Activated CD4-positive, CD25-positive, alpha-beta regulatory T cell treated with anti-CD3 and anti-CD28 coated beads, Interleukin-2, amount 50 U/mL, for 72 hours (primary cell): ENCODE data around the gene COL27A1.
A peak's percentile ranks its signal among the peaks of the same experiment; 100 is the strongest.
"Not testable (repeated sequence)": the region's sequence is repeated elsewhere in the genome, so short reads cannot be mapped to it uniquely, and the experiment has no call there.

ENCODE experiments used
- DNase-seq: peaks from one replicate; pipeline ENCODE4 v3.0.0; 2021

COL27A1 gene

DNA sequence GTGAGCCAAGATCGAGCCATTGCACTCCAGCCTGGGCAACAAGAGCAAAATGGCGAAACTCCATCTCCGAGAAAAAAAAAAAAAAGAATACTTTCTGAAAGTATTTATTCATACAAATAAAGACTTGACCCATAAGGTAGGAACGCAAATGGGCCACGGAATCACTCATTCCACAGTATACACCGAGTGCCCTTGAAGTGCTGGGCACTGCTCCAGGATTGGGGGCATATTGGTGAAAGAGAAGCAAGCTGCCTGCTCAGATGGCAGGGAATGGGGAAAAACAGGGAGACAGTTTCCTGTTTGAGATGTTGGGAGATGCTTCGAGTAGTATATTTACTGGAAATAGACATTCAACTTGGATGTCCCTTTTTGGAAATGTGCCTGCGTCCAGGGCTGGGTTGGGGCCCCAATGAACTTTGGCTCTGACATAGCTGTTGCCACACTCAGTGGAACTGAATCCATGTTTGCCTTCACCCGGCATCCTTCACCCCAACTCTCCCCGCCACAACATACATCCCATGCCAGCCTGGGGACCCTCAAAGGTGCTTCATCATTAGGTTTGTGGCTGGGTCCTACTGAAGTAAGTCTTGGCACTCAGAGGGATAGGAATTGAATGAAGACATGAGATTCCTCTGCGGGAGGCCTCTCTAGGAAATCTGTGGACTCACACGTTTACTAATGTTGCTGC, 173.7 kb downstream of the COL27A1 start:
- DNase-seq: not testable (repeated sequence)

DNA sequence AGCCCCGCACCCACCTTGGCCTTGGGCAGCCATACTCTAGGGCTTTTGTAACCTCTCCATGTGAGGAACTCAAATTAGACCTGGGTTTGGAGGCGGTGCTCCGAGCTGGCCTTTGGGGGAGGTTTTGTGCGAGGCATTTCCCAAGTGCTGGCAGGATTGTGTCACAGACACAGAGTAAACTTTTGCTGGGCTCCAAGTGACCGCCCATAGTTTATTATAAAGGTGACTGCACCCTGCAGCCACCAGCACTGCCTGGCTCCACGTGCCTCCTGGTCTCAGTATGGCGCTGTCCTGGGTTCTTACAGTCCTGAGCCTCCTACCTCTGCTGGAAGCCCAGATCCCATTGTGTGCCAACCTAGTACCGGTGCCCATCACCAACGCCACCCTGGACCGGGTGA, 174.3 kb downstream of the COL27A1 start, which contains the start of gene ORM2:
TSS of gene ORM2 (plus strand) at position 245 of the 398 bp plus-strand sequence. CDS start at position 281, 36 bp downstream.
- not testable (repeated sequence) for DNase-seq

DNA sequence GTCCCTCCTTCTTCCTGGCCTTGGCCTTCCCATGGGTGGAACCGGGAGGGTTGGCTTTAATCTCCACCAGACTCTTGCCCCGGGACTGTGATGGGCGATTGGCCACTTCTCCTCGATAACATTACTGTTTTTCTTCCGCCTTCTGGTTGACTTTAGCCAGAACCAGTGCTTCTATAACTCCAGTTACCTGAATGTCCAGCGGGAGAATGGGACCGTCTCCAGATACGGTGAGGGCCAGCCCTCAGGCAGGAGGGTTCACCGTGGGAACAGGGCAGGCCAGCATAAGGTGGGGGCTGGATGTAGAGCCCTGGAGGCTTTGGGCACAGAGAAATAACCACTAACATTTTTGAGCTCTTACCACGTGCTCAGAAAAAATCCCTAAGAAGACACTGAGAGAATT, 175.3 kb downstream of the COL27A1 start:
- no peak for DNase-seq

DNA sequence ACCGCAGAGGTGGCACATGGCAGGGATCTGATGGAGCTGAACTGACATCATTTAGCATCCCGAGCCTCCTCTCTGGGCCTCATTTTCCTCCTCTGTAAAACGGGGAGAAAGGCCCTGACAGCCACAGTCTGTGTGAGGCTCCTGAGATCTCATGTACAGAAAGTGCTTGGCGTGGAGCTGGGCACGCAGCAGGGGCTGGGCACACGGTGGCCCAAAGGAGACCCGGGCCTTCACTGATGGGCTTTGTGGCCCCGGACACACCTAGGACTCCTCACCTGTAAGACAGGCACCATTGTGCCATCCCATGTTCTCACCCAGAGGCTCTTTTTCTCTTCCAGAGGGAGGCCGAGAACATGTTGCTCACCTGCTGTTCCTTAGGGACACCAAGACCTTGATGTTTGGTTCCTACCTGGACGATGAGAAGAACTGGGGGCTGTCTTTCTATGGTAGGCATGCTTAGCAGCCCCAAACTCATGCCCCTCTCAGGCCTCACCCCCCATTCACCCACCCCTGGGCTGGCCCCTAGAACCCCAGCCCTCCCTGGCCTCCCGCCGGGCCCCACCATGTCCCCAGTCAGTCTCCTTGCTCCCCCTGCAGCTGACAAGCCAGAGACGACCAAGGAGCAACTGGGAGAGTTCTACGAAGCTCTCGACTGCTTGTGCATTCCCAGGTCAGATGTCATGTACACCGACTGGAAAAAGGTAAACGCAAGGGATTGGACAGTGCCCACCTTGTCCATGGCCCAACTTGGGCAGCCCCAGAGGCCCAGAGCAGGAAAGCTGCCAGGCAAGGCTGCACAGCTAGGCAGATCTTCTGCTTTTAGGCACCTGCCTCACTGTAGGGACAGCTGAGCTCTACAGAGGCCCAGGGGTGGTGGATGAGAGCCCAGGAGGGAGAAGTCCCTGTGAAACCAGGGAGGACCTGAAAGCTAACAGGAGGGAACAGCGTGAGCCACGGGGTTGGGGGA, 176.2 kb downstream of the COL27A1 start:
- DNase-seq: not testable (repeated sequence)

DNA sequence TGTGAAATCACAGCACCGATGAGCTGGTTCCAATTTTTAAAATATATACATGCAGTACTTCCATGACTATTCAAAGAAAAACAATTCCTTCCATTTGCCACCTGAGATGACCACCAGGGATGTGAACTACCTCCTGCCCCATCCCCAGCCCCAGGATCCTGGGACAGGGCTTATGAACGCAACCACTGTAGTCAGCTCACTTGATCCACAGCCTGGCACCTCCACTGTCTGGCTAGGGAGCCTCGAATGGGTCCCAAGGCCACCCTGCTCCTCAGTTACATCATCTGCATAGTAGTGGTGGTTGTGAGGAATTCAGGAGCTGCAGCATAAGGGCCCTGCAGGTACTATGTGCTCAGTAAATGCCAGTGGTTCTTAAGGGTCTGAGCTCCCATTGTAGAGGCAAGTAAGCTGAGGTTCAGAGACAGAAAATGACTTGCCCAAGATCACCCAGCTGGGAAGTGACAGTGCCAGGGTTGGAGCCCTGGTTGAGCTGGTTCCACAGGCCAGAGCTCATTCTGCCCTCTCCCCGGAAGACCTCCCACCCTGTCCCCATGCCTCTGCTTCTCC, 177.2 kb downstream of the COL27A1 start:
- DNase-seq: not testable (repeated sequence)

DNA sequence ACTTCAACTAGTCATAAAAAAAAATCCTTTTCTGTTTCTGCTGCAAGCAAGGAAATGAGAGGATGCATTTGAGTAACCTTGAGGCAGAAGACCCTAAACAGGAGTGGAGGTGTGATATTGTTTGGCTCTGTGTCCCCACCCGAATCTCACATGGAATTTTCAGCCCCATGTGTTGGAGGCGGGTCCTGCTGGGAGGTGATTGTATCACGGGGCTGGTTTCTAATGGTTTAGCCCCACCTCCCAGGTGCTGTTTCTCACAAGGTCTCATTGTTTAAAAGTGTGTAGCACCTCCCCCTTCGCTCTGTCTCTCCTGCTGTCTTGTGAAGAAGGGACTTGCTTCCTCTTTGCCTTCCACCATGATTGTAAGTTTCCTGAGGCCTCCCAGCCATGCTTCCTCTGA, 178.4 kb downstream of the COL27A1 start:
- DNase-seq: not testable (repeated sequence)

DNA sequence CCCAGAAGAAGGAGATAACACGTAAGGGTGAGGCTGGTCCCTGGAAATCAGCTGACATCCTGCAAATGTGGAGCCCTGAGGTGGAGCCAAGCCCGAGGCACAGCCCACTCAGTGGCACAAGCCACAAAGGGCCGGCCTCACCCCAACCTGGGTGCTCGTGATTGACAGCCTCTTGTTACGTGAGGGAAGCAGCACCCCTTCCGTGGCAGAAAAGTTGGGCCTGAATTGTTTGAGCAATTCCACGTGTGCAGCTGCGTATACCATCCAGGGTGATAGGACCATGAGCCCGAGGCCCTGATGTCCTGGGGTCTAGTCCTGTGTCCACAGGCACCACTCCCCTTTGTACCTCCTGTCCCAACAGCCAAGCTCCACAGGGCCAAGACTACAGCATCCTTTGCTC, 179.2 kb downstream of the COL27A1 start:
- no peak for DNase-seq

DNA sequence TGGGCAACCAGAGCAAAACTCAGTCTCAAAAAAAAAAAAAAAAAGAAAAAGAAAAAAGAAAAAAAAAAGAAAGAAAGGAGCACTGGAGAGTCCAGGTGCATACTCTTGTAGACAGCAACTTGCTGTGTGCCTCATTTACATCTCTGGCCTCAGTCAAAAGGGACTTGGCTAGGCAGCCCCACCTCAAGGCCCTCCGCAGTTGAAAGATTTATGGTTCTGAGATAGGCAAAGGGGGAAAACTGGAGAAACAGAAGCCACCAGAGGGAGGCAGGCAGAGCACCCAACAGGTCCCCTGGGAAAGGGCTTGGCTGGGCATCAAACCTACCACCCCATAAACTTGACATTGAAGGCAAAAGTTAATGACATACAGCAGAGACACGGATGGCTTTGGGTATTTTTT, 180.4 kb downstream of the COL27A1 start:
- no peak for DNase-seq

DNA sequence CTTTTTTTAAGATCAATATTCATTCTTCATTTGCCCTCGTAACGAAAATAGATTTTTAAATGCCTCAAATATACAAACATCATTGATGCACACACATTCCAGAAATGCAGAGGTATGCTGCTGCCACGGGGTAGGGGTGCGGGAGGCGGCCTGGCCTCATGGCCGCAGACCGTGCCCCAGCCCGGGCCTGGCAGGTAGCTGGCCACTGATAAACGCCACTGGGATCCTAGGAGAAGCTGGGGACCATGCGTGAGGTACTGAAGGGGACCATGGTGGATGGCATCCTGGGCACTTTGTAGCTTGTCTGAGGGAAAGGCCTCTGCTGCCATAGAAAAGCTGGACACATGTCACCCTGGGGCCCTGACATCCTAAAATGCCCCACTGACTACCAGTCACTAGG, 180.8 kb downstream of the COL27A1 start:
- DNase-seq: no peak

DNA sequence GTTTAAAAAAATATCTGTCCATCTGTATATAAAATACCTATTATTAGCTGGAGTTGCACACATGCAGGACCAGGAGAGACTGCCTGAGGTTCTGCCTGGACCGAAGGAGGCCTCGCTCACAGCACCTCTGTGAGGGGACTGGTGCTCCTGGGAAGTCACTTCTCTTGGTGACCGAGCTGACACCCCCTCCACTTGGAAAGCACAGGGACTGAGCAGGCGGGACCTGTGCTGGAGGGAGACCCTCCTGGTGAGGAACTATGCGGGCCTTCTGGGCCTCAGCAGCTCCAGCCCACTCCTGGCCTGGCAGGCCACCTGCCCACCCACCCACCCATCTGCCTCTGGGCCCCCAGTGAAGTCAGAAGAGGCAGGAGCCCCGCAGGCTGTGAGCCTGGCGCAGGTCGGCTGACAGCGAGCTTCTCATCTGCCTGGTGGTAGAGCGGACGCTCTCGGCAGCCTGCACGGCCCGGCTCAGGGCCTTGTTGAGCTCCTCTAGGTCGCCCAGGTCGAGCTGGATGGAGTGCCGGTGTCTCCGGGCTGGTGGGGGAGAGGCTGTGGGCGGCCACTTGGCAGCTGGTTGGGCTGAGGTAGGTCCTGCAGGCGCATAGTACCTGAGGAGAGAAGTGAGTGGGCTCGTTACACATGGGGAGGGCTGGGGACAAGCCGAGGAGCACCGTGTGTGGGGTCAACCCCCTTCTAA, 181.5 kb downstream of the COL27A1 start:
- DNase-seq: no peak

DNA sequence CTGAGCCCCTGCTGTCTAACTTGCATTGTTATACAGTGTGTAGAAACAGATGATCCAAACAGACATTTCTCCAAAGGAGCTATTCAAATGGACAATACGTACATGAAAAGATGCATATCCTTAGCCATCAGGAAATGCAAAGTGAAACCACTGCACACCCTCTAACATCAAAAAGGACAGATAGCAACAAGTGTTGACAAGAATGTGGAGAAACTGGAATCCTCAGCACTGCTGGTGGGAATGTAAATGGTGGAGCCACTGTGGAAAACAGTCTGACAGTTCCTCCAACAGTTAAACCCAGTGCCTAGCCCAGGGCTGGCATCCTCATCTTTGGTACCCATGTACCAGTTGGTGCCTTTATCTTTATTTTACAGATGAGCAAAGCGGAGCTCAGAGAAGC, 182.8 kb downstream of the COL27A1 start:
- no peak for DNase-seq

DNA sequence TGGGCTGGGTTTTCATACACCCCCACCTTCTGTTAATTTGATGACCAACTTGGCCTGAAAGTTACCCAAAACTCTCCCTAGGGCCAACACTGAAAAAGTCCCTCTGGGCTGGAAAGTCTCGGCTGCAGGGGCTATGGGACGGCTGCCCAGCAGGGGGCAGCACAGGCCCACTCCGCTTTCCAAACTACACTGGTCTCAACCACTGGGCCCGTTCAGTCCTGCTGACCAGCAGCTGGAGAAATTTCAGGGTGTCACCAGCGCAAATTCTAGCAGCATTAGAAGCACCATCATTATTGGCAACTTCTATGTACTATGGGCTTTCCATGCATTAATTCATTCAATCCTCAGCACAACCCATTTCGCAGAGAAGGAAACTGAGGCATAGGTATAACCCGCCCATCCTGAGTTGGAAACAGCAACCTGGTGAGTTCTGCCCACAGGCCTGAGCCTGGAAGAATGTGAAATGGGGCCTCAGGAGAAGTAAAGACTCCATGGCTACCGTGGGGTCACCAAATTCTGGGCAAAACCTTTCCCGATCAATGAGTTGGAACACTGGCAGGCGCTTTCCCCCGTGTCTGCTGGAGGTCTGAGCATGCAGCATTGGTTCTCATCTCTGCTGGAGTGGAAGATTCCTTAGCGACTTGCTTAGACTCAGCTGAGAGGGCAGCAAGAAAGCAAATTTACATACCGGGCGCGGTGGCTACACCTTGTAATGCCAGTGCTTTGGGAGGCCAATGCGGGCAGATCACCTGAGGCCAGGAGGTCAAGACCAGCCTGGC, 184.0 kb downstream of the COL27A1 start:
- peak; percentile 68 for DNase-seq

DNA sequence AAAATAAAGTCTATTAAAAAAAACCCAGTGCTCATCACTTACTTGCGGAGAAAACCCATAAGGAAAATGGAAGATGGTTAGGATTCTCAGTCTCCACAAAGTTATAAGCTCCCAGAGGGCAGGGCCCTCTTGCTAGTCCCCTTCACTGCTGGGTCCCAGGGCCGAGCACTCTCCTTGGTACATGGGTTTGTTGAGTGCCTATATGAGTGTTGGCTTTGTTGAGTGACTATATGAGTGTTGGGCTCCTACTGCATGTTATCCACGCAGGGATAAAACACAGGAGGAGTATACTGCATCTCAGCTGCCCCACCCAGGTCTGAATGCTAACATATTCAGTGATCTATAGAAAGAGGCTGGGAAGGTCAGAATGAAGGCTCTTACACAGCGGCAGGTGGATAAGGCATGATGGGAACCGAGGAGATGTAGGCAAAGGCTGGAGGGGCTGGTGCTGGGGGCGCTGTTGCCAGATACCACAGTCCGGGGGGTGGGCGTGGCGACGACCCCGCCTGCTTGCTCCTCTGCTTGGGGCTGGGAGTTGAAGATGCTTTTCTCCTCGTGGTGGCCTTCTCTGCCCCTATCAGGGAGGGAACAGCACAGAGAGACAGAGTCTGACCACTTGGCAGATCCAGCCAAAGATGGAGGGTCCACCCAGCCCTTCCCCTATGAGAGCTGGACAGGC, 186.0 kb downstream of the COL27A1 start:
- no peak for DNase-seq

DNA sequence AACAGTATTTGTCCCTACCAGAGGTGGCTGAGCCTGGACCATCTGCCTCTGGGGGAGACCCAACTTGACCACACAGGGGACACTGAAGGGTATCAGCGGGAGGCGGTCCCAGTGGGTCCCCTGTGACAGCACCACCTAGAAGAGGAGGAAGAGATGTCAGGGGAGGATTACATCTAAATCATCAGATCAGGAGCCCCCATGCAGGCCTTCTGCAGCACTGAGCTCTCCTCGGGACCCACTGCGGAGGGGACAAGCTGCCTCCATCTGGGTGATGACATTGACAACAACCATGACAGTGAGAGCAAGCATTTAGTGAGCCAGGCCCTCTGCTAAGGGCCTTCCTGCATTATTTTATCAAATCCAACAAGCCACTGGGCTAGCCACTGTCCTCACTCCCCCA, 186.7 kb downstream of the COL27A1 start:
- DNase-seq: no peak

DNA sequence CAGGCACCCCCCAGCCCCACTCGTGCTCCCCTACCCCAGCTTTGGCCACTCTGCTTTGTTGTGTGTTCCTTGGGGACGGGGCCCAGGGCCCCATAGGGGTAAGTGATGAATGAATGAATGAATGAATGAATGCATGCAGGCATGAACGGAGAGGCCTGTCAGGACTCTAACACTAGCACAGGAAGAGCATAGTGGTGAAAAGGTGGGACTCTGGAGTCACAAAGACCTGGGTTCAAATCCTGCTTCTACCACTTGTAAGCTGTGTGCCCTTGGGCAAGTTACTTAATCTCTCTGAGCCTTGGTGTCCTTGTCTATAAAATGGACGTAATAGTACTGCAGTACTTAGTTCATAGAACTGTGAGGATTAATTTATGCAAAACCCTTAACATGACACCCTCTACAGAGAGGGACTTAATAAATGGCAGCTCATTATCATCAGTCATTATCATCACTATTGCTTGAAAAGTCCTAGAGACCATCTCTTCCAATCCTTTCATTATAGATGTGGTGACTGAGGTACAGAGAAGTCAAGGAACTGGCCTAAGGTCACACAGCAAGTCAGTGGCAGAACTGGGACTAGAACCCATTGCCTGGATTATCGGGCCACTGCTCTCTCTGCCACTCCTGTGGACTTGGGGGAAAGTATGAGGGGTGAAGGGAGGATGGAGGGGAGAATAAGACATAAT, 187.6 kb downstream of the COL27A1 start:
- no peak for DNase-seq

DNA sequence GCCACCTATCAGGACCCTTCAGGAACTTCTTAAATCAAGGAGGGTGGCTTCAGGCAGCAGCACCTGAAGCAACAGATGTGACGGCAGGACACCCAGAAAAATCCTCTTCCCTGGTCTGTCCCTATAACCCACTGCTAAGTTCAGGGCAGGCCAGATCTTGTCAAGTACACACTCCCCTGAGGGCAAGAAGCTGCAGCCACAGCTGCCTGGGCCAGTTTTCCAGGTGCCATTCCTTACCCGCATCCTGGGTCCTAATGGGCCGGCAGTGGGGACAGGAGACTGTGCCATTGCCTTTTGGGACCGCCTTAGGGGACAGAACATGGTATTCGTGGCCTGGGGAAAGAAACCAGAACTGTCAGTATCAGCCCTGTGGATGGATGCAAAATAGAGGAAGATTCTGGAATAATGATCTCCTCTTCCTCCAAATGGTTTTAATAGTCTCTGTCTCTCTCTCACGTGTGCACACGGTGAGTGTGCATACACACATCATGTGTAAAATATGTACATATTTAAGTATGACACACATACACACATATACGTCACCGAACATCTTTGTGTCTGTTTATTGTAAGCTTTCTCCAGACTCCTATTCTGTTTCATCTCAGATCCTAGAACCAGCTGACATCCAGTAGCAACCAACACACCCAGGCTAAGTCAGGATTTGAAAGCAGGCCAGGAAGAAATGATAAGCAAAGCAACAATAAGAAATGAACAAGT, 188.3 kb downstream of the COL27A1 start:
- DNase-seq: no peak

DNA sequence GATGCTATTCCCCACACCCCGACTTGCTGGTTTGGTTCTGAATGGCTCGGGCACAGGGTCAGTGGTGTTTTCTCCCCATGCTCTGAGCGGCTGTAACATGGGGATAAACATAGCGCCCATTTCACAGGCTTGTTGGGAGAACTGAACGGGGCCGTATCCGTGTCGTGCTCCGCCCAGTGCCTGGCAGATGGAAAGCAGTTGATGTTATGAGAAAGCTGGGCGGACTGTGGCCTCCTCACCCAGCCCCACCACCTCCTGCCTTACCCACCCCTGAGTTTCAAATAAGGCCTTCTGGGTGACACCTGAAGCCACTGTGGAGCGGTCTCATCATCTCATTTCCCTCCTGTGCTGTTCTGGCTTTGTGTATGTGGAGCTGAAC, 188.8 kb downstream of the COL27A1 start:
- DNase-seq: no peak

DNA sequence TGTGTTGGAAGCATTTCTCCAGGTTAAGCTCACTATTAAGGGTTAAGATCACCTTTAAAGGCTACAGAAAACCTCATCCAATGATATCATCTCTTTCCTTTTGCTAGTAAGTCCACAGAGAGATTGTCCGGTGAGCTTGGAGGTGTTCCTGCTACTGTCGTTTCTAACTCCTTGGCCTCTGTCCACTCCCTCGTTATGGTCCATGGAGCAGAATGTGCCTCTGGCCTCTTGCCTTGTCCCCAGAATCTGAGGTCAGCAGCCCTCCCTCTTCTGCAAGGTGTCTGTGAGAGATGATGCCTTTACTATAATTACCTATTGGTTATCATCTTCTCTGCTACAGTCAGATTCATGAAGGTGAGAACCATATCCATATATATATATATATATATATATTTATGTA, 189.4 kb downstream of the COL27A1 start:
- DNase-seq: no peak

DNA sequence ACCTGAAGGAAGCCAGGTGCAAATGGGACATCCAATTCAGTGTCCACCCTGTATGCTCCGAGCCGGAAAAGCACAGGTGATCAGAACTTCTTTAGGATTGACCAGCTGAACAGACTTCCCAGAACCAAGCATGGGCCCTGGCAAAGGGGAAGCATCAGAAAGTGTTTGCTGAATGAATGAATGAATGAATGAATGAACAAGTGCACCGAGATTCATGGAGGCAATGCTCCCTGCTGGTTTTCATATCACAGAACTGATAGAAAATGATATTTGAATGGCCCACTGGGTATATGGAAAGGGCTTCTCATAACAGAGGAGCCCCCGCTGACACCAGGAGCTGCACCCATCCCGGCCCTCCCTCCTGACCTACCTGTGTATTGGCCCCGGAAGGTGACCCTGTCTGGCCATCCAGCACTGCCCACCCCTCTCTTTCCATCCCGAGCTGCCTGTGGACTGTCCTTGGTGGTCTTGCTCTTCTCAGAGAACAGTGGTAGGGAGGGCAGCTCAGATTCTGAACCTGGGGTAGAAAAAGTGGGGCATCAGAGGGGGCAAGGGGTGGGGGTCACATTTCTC, 190.2 kb downstream of the COL27A1 start:
- DNase-seq: no peak

DNA sequence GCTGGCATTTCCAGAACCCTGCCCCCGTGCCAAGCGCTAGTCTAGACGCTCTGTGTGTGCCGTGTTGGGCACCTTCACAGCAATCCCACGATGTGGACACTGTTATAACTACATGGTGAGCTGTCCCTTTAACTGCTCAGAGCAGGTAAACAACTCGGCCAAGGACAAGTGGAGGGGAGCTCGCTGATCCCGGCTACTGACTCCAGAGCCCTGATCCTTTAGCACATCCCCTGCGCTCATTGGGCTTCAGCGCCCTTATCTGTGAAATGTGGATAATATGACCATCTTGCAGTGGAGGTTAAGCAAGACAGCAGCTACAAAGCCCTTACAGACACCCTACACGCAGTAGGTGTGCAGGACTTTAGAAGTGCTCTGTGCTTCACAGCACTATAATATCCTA, 190.8 kb downstream of the COL27A1 start:
- no peak for DNase-seq
